K562 (cell line): ENCODE results near the gene RAB25. TPM values are rescaled to one million over a fixed set of nuclear protein-coding genes. Genes with fewer than 3 reads are reported as not detected.

Experiments
- ELF1 ChIP-seq: fragments of 200-800 bp; sonication (Bioruptor generic); IDR thresholded peaks from 2 replicates; pipeline ENCODE4 v1.6.1; 2016; ENCODE audit warnings: missing genetic modification characterization, missing compliant biosample characterization
- GABPB1 ChIP-seq: sonication (generic); formaldehyde crosslinking; IDR thresholded peaks from 2 replicates; pipeline ENCODE4 v1.8.0; 2022; ENCODE audit warnings: mild to moderate bottlenecking, missing genetic modification reagents
- GTF2E2 ChIP-seq: fragments of 200-800 bp; sonication (Bioruptor generic); IDR thresholded peaks from 2 replicates; pipeline ENCODE4 v1.6.1; 2016; ENCODE audit warnings: missing genetic modification characterization, missing compliant biosample characterization
- HBP1 ChIP-seq: fragments of 450-650 bp; formaldehyde crosslinking; IDR thresholded peaks from 2 replicates; pipeline ENCODE4 v1.4.0; 2022; ENCODE audit warnings: missing genetic modification characterization
- IRF9 ChIP-seq: fragments of 450-650 bp; IDR thresholded peaks from 2 replicates; pipeline ENCODE4 v1.6.1; 2016; ENCODE audit warnings: missing biosample characterization, missing genetic modification characterization
- MAFG ChIP-seq: fragments of 450-650 bp; conservative IDR thresholded peaks from 2 replicates; pipeline ENCODE4 v1.6.1; 2016; ENCODE audit warnings: missing genetic modification characterization, missing compliant biosample characterization
- MCM5 ChIP-seq: fragments of 450-650 bp; IDR thresholded peaks from 2 replicates; pipeline ENCODE4 v1.6.1; 2016; ENCODE audit warnings: low read depth
- RAD51 ChIP-seq: fragments of 450-650 bp; IDR thresholded peaks from 2 replicates; pipeline ENCODE4 v1.7.1; 2016; ENCODE audit warnings: low read depth, mild to moderate bottlenecking, borderline replicate concordance
- RB1 ChIP-seq: fragments of 450-650 bp; IDR thresholded peaks from 2 replicates; pipeline ENCODE4 v1.6.1; 2017; ENCODE audit warnings: low read depth, mild to moderate bottlenecking
- SMAD4 ChIP-seq: fragments of 250-450 bp; sonication (Bioruptor Pico); conservative IDR thresholded peaks from 2 replicates; pipeline ENCODE4 v1.8.0; 2021; ENCODE audit warnings: inconsistent platforms, mild to moderate bottlenecking, moderate library complexity
- ZNF431 ChIP-seq: sonication (generic); formaldehyde crosslinking; IDR thresholded peaks from 2 replicates; pipeline ENCODE4 v1.8.0; 2022; ENCODE audit warnings: mild to moderate bottlenecking, missing genetic modification reagents
- polyA plus RNA-seq, 8 experiments: library from polyadenylated mRNA; depleted of rRNA in 4 of 8; stranded (reverse) in 5 of 8; unstranded in 3 of 8; fragments of >200 nt; fragmentation: Nextera tagmentation in 2 of 8; fragmentation: Illumina TruSeq in 1 of 8; extraction: Ambion mirVana in 2 of 8; extraction: Trizol in 1 of 8; gene quantifications; 2 replicates each; pipeline versions ENCODE4 v1.2.1 to v1.2.3, GENCODE V29; 2011 to 2014; ENCODE audit warnings: inconsistent platforms in 1 of 8, missing spikeins in 1 of 8
- total RNA-seq, 7 experiments: library from RNA; depleted of rRNA in 6 of 7; stranded (reverse); fragments of >200 nt in 6 of 7; fragmentation: Illumina TruSeq in 2 of 7; extraction: Trizol in 2 of 7; gene quantifications; 2 replicates each; pipeline versions ENCODE4 v1.2.1 to v1.2.3, GENCODE V29; 2011 to 2021; ENCODE audit warnings: low replicate concordance in 1 of 7
- TF ChIP-seq, protein P1 (sequence below), 2 experiments: fragments of 150-350 bp in 1 of 2; IDR thresholded peaks; 2 replicates each; pipeline ENCODE4 v1.6.1; 2012 to 2016; ENCODE audit warnings: low read depth in 2 of 2, low read length in 2 of 2, mild to moderate bottlenecking in 1 of 2, moderate library complexity in 1 of 2
- TF ChIP-seq, protein P2 (sequence below): fragments of 450-650 bp; IDR thresholded peaks from 2 replicates; pipeline ENCODE4 v1.6.1; 2016; ENCODE audit warnings: low read depth
- TF ChIP-seq, protein P3 (sequence below): fragments of 450-650 bp; IDR thresholded peaks from 2 replicates; pipeline ENCODE4 v1.6.1; 2016

Gene RAB25
- total and polyA plus RNA-seq, 9 of the 15 experiments (the other 6 are each of a cell fraction or from before 2014, with no cell fraction given) = 0.10 to 0.27 (median 0.13) TPM; not detected in 6

- TF ChIP-seq ZNF431 (CRISPR knock-in tag) = no peak
- no peak for TF ChIP-seq ELF1 (tag)
- TF ChIP-seq MCM5 = no peak
- no peak for TF ChIP-seq MAFG
- TF ChIP-seq, protein P1, sequence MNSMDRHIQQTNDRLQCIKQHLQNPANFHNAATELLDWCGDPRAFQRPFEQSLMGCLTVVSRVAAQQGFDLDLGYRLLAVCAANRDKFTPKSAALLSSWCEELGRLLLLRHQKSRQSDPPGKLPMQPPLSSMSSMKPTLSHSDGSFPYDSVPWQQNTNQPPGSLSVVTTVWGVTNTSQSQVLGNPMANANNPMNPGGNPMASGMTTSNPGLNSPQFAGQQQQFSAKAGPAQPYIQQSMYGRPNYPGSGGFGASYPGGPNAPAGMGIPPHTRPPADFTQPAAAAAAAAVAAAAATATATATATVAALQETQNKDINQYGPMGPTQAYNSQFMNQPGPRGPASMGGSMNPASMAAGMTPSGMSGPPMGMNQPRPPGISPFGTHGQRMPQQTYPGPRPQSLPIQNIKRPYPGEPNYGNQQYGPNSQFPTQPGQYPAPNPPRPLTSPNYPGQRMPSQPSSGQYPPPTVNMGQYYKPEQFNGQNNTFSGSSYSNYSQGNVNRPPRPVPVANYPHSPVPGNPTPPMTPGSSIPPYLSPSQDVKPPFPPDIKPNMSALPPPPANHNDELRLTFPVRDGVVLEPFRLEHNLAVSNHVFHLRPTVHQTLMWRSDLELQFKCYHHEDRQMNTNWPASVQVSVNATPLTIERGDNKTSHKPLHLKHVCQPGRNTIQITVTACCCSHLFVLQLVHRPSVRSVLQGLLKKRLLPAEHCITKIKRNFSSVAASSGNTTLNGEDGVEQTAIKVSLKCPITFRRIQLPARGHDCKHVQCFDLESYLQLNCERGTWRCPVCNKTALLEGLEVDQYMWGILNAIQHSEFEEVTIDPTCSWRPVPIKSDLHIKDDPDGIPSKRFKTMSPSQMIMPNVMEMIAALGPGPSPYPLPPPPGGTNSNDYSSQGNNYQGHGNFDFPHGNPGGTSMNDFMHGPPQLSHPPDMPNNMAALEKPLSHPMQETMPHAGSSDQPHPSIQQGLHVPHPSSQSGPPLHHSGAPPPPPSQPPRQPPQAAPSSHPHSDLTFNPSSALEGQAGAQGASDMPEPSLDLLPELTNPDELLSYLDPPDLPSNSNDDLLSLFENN (IDR thresholded peaks at IDR 0.05; ENCODE audit: low read depth in 2 of 2, low read length in 2 of 2) = no peak
- peak; percentile 30; the same call in 1 of the 2 replicates for TF ChIP-seq RB1
- TF ChIP-seq, protein P2, sequence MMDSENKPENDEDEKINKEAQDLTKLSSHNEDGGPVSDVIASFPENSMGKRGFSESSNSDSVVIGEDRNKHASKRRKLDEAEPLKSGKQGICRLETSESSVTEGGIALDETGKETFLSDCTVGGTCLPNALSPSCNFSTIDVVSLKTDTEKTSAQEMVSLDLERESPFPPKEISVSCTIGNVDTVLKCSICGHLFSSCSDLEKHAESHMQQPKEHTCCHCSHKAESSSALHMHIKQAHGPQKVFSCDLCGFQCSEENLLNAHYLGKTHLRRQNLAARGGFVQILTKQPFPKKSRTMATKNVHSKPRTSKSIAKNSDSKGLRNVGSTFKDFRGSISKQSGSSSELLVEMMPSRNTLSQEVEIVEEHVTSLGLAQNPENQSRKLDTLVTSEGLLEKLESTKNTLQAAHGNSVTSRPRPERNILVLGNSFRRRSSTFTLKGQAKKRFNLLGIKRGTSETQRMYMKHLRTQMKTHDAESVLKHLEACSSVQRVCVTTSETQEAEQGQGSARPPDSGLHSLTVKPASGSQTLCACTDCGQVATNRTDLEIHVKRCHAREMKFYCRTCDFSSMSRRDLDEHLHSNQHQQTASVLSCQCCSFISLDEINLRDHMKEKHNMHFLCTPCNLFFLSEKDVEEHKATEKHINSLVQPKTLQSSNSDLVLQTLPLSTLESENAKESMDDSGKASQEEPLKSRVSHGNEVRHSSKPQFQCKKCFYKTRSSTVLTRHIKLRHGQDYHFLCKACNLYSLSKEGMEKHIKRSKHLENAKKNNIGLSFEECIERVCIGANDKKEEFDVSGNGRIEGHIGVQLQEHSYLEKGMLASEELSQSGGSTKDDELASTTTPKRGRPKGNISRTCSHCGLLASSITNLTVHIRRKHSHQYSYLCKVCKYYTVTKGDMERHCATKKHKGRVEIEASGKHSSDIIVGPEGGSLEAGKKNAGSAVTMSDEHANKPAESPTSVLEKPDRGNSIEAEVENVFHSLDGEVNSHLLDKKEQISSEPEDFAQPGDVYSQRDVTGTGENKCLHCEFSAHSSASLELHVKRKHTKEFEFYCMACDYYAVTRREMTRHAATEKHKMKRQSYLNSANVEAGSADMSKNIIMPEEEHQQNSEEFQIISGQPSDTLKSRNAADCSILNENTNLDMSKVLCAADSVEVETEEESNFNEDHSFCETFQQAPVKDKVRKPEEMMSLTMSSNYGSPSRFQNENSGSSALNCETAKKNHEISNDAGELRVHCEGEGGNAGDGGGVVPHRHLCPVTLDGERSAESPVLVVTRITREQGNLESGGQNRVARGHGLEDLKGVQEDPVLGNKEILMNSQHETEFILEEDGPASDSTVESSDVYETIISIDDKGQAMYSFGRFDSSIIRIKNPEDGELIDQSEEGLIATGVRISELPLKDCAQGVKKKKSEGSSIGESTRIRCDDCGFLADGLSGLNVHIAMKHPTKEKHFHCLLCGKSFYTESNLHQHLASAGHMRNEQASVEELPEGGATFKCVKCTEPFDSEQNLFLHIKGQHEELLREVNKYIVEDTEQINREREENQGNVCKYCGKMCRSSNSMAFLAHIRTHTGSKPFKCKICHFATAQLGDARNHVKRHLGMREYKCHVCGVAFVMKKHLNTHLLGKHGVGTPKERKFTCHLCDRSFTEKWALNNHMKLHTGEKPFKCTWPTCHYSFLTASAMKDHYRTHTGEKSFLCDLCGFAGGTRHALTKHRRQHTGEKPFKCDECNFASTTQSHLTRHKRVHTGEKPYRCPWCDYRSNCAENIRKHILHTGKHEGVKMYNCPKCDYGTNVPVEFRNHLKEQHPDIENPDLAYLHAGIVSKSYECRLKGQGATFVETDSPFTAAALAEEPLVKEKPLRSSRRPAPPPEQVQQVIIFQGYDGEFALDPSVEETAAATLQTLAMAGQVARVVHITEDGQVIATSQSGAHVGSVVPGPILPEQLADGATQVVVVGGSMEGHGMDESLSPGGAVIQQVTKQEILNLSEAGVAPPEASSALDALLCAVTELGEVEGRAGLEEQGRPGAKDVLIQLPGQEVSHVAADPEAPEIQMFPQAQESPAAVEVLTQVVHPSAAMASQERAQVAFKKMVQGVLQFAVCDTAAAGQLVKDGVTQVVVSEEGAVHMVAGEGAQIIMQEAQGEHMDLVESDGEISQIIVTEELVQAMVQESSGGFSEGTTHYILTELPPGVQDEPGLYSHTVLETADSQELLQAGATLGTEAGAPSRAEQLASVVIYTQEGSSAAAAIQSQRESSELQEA = no peak
- peak; percentile 28; the same call in 1 of the 2 replicates for TF ChIP-seq SMAD4
- no peak for TF ChIP-seq HBP1 (CRISPR knock-in tag)
- TF ChIP-seq GABPB1 = no peak
- no peak for TF ChIP-seq GTF2E2 (tag)
- TF ChIP-seq, protein P3, sequence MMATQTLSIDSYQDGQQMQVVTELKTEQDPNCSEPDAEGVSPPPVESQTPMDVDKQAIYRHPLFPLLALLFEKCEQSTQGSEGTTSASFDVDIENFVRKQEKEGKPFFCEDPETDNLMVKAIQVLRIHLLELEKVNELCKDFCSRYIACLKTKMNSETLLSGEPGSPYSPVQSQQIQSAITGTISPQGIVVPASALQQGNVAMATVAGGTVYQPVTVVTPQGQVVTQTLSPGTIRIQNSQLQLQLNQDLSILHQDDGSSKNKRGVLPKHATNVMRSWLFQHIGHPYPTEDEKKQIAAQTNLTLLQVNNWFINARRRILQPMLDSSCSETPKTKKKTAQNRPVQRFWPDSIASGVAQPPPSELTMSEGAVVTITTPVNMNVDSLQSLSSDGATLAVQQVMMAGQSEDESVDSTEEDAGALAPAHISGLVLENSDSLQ = no peak
- TF ChIP-seq IRF9 (tag) = no peak
- TF ChIP-seq RAD51 = no peak
These were observed 35.1 kb upstream of the RAB25 start (continued) for GRCh38 chr1:156025876-156026275.
